HUDEP-2 (cell line): ENCODE results near the gene LGI1.

Source experiments
- DNase-seq, 76 experiments: peaks; one replicate each; lab custom pipeline; 2025; ENCODE audit not compliant: unreplicated experiment in 76 of 76; lab: John Stamatoyannopoulos, UW

The LGI1 gene

GRCh38 chr10:93754761-93755160 is 3.0 kb upstream of the LGI1 start:
- DNase-seq: no peak

- no peak for DNase-seq
Measured at GRCh38 chr10:93755443-93756116, 2.2 kb upstream of the LGI1 start.

GRCh38 chr10:93756118-93756517 is 1.6 kb upstream of the LGI1 start:
- DNase-seq: no peak

GRCh38 chr10:93757136-93757535 is 600 bp upstream of the LGI1 start:
- no peak for DNase-seq

- DNase-seq: no peak
Measured at GRCh38 chr10:93758508-93758885, 761 bp downstream of the LGI1 start.

- no peak for DNase-seq
Measured at GRCh38 chr10:93758891-93759410, 1.2 kb downstream of the LGI1 start.

- DNase-seq: no peak
Measured at GRCh38 chr10:93760490-93760889, 2.8 kb downstream of the LGI1 start.

- no peak for DNase-seq
Measured at GRCh38 chr10:93762979-93763391, 5.2 kb downstream of the LGI1 start.

GRCh38 chr10:93766918-93767317 is 9.2 kb downstream of the LGI1 start:
- DNase-seq: no peak

- no peak for DNase-seq
Measured at GRCh38 chr10:93767724-93768399, 10.1 kb downstream of the LGI1 start.

- DNase-seq: no peak
Measured at GRCh38 chr10:93768892-93769291, 11.2 kb downstream of the LGI1 start.

- no peak for DNase-seq
Measured at GRCh38 chr10:93771354-93771753, 13.6 kb downstream of the LGI1 start.

- no peak for DNase-seq
Measured at GRCh38 chr10:93773120-93773519, 15.4 kb downstream of the LGI1 start.

- no peak for DNase-seq
Measured at GRCh38 chr10:93773705-93774104, 16.0 kb downstream of the LGI1 start.

GRCh38 chr10:93775356-93775755 is 17.6 kb downstream of the LGI1 start:
- DNase-seq: no peak

GRCh38 chr10:93777092-93777491 is 19.4 kb downstream of the LGI1 start:
- no peak for DNase-seq

GRCh38 chr10:93784059-93784458 is 26.3 kb downstream of the LGI1 start:
- DNase-seq: no peak

GRCh38 chr10:93788413-93789208 is 30.9 kb downstream of the LGI1 start:
- no peak for DNase-seq

- no peak for DNase-seq
Measured at GRCh38 chr10:93790439-93790838, 32.7 kb downstream of the LGI1 start.

GRCh38 chr10:93796167-93796566 is 38.4 kb downstream of the LGI1 start:
- no peak for DNase-seq

- DNase-seq: no peak
Measured at GRCh38 chr10:93797825-93798224, 40.1 kb downstream of the LGI1 start.
